ENCODE results near the gene CIITA.

- TF ChIP-seq, protein P1, sequence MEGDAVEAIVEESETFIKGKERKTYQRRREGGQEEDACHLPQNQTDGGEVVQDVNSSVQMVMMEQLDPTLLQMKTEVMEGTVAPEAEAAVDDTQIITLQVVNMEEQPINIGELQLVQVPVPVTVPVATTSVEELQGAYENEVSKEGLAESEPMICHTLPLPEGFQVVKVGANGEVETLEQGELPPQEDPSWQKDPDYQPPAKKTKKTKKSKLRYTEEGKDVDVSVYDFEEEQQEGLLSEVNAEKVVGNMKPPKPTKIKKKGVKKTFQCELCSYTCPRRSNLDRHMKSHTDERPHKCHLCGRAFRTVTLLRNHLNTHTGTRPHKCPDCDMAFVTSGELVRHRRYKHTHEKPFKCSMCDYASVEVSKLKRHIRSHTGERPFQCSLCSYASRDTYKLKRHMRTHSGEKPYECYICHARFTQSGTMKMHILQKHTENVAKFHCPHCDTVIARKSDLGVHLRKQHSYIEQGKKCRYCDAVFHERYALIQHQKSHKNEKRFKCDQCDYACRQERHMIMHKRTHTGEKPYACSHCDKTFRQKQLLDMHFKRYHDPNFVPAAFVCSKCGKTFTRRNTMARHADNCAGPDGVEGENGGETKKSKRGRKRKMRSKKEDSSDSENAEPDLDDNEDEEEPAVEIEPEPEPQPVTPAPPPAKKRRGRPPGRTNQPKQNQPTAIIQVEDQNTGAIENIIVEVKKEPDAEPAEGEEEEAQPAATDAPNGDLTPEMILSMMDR (IDR thresholded peaks at IDR 0.05) = no peak
- TF ChIP-seq STAT6 (CRISPR knock-in tag; conservative IDR thresholded peaks at IDR 0.05; ENCODE audit: low read depth) = no peak
- no peak for TF ChIP-seq NFE2L1 (CRISPR knock-in tag; IDR thresholded peaks at IDR 0.05)
Measured at GRCh38 chr16:10922328-10923145, 45.5 kb downstream of the CIITA start.
